ENCODE results near the gene ASIC2. TPM values are rescaled to one million over a fixed set of nuclear protein-coding genes. Genes with fewer than 3 reads are reported as not detected.

Gene ASIC2
- total RNA-seq, 2 experiments from 2014 or later = not detected

GRCh38 chr17:33242375-33243124 lies 50.5 kb downstream of the ASIC2 start:
- ATAC-seq (ENCODE audit: poor library complexity) (no peak), DNase-seq (no peak)
- H3K27me3 Mint-ChIP-seq = peaks cover 24% of the 10 kb centered on the region
- Histone ChIP-seq H3K36me3 (ENCODE audit: insufficient read depth, low read length) (no peaks in the 10 kb centered on the region), H3K27ac (ENCODE audit: low read depth in 1 of 2, low read length in 2 of 2) (no peak overlapping the region), H3K4me1 (ENCODE audit: insufficient read depth, low read length) (no peaks in the 10 kb centered on the region), H3K4me3 (ENCODE audit: low read length) (no peak overlapping the region), H3K27me3 (ENCODE audit: control insufficient read depth in 1 of 2, insufficient read depth in 2 of 2, low read length in 2 of 2) (peaks cover 4 to 5% of the 10 kb centered on the region in 2 experiments), H3K9me3 (ENCODE audit: control insufficient read depth in 1 of 2, insufficient read depth in 1 of 2, low read length in 2 of 2) (no peaks in the 10 kb centered on the region)
- H3K4me1 Mint-ChIP-seq (ENCODE audit: low read depth) = no peaks in the 10 kb centered on the region
- no peaks in the 10 kb centered on the region for H3K36me3 Mint-ChIP-seq (ENCODE audit: low read depth)
- no peak overlapping the region for H3K4me3 Mint-ChIP-seq
- CTCF ChIA-PET = no interaction called here
- POLR2A ChIA-PET = no interaction called here
- TF ChIP-seq, protein P1, sequence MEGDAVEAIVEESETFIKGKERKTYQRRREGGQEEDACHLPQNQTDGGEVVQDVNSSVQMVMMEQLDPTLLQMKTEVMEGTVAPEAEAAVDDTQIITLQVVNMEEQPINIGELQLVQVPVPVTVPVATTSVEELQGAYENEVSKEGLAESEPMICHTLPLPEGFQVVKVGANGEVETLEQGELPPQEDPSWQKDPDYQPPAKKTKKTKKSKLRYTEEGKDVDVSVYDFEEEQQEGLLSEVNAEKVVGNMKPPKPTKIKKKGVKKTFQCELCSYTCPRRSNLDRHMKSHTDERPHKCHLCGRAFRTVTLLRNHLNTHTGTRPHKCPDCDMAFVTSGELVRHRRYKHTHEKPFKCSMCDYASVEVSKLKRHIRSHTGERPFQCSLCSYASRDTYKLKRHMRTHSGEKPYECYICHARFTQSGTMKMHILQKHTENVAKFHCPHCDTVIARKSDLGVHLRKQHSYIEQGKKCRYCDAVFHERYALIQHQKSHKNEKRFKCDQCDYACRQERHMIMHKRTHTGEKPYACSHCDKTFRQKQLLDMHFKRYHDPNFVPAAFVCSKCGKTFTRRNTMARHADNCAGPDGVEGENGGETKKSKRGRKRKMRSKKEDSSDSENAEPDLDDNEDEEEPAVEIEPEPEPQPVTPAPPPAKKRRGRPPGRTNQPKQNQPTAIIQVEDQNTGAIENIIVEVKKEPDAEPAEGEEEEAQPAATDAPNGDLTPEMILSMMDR (IDR thresholded peaks at IDR 0.05) = no peak
- no peak overlapping the region for H3K27ac Mint-ChIP-seq
- no peaks in the 10 kb centered on the region for H3K9me3 Mint-ChIP-seq
- intact Hi-C loops (cut with DNase I, micrococcal nuclease) = no loop called here

DNA sequence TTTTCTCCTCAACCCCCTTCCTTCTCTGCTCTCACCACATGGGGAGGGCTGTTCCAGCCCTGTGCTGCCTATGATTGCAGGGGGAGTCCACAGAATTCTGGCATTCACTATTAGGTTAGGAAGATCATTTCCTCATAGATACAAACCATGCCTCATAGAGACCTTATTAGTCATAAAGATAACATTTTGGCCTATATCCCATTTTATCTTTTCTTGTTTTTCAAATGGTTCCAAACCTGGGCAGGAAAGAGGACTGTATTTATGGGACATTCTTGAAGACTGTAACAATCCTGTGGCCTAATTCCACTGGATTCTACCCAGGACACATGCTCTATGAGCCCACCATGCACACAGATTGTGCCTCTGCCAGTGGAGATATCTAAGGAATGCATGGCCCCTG lies 51.7 kb downstream of the ASIC2 start:
- Mint-ChIP-seq H3K9me3 (no peaks in the 10 kb centered on the region), H3K27ac (no peak overlapping the region), H3K27me3 (peaks cover 30% of the 10 kb centered on the region), H3K4me3 (no peak overlapping the region), H3K36me3 (ENCODE audit: low read depth) (no peaks in the 10 kb centered on the region), H3K4me1 (ENCODE audit: low read depth) (no peaks in the 10 kb centered on the region)
- intact Hi-C loops (cut with DNase I, micrococcal nuclease) = no loop called here
- Histone ChIP-seq H3K9me3 (ENCODE audit: control insufficient read depth in 1 of 2, insufficient read depth in 1 of 2, low read length in 2 of 2) (no peaks in the 10 kb centered on the region), H3K27me3 (ENCODE audit: control insufficient read depth in 1 of 2, insufficient read depth in 2 of 2, low read length in 2 of 2) (peaks cover 4 to 5% of the 10 kb centered on the region in 2 experiments), H3K27ac (ENCODE audit: low read depth in 1 of 2, low read length in 2 of 2) (no peak overlapping the region), H3K4me3 (ENCODE audit: low read length) (no peak overlapping the region), H3K36me3 (ENCODE audit: insufficient read depth, low read length) (no peaks in the 10 kb centered on the region), H3K4me1 (ENCODE audit: insufficient read depth, low read length) (no peaks in the 10 kb centered on the region)
- POLR2A ChIA-PET = no interaction called here
- TF ChIP-seq, protein P1 (IDR thresholded peaks at IDR 0.05) = no peak
- CTCF ChIA-PET = no interaction called here
- DNase-seq (no peak), ATAC-seq (ENCODE audit: poor library complexity) (no peak)

DNA sequence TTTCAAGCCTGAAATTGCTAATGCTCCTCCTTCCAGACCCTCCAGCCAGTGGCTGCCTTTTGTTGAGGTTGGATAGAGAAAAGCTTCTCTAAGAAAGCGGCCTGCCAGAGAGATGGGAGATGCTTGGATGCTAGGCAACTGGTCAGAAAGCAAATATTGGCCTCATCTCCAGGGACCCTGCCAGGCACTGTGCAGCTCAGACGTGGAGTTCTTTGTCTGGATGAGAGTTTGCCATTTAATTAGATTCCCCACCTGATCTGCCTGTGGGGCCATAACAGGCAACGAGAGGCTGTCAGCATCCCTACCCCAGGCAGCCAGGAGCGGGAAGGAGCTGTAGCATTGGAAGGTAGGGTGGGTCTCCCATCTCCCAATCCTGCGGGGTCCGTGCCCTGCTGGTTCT lies 52.7 kb downstream of the ASIC2 start:
- Mint-ChIP-seq H3K9me3 (no peaks in the 10 kb centered on the region), H3K4me3 (no peak overlapping the region), H3K36me3 (ENCODE audit: low read depth) (no peaks in the 10 kb centered on the region), H3K27ac (no peak overlapping the region), H3K4me1 (ENCODE audit: low read depth) (no peaks in the 10 kb centered on the region), H3K27me3 (peaks cover 27% of the 10 kb centered on the region)
- DNase-seq (no peak), ATAC-seq (ENCODE audit: poor library complexity) (no peak)
- no peaks in the 10 kb centered on the region for H3K4me1 ChIP-seq (ENCODE audit: insufficient read depth, low read length)
- POLR2A ChIA-PET = no interaction called here
- H3K4me3 ChIP-seq (ENCODE audit: low read length) = no peak overlapping the region
- intact Hi-C loops (cut with DNase I, micrococcal nuclease) = no loop called here
- TF ChIP-seq, protein P1 (IDR thresholded peaks at IDR 0.05) = no peak
- H3K27ac ChIP-seq (ENCODE audit: low read depth in 1 of 2, low read length in 2 of 2) = no peak overlapping the region
- peaks cover 4 to 5% of the 10 kb centered on the region in 2 experiments for H3K27me3 ChIP-seq (ENCODE audit: control insufficient read depth in 1 of 2, insufficient read depth in 2 of 2, low read length in 2 of 2)
- no peaks in the 10 kb centered on the region for H3K9me3 ChIP-seq (ENCODE audit: control insufficient read depth in 1 of 2, insufficient read depth in 1 of 2, low read length in 2 of 2)
- H3K36me3 ChIP-seq (ENCODE audit: insufficient read depth, low read length) = no peaks in the 10 kb centered on the region
- CTCF ChIA-PET = no interaction called here

All from CD4-positive, alpha-beta T cell (primary cell).